Coronary artery (tissue), 2 donors: Measurements from ENCODE around the gene SYT6.

ENCODE experiments used
- DNase-seq: peaks from one replicate; pipeline ENCODE4 v3.0.0-alpha.2; 2017; ENCODE audit warnings: low spot score
- H3K27ac ChIP-seq, 2 donors: fragments of 200-600 bp; sonication (generic); one replicate each; pipeline ENCODE4 v1.5.1; 2016 to 2019
- H3K4me3 ChIP-seq: fragments of 200-600 bp; sonication (generic); 2 replicates; pipeline ENCODE4 v1.5.1; 2016; ENCODE audit warnings: mild to moderate bottlenecking, moderate library complexity
- CTCF ChIP-seq: fragments of 200-600 bp; sonication (generic); IDR thresholded peaks from one replicate; pipeline ENCODE4 v1.5.1; 2019; ENCODE audit warnings: antibody characterized with exemption

The SYT6 gene

GRCh38 chr1:114153261-114154145 lies at the start of gene SYT6:
Gene SYT6 (minus strand): TSS chr1:114153869. CDS start chr1:114153772, 97 bp downstream.
- Histone ChIP-seq H3K27ac (no peak within 1 kb of the TSS), H3K4me3 (peak within 1 kb of the TSS; percentile 64)
- no peak for TF ChIP-seq CTCF
- no peak for DNase-seq

DNA sequence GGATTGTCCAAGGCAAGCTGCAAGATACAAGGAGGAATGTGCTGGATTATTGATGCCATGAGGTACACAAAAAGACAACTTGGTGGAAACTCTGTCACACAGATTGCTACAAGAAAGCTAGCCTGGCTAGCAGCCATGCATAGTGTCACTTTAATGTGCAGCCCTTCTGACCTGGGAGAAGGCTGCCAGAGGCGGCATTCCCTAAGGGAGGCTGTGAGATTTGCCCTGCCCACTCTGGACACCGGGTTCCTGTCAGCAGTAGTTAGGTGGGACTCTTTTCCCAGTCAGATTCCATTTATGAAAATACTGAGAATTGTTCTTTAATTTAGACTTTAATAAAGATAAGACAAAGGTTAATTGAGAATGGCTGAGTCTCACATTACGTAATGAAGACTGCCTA lies 47.8 kb upstream of the SYT6 start:
- Histone ChIP-seq H3K27ac (no peak overlapping the region), H3K4me3 (no peak overlapping the region)
- TF ChIP-seq CTCF: no peak
- no peak for DNase-seq

- Histone ChIP-seq H3K27ac (no peak overlapping the region), H3K4me3 (no peak overlapping the region)
- TF ChIP-seq CTCF: no peak
Observed at GRCh38 chr1:114199017-114199594, 45.4 kb upstream of the SYT6 start.

GRCh38 chr1:114196992-114197907 lies 43.6 kb upstream of the SYT6 start:
- no peak for TF ChIP-seq CTCF
- DNase-seq: no peak
- Histone ChIP-seq H3K4me3 (no peak overlapping the region), H3K27ac (no peak overlapping the region)

More at GRCh38 chr1:114199017-114199594, 45.4 kb upstream of the SYT6 start:
- no peak for DNase-seq

DNA sequence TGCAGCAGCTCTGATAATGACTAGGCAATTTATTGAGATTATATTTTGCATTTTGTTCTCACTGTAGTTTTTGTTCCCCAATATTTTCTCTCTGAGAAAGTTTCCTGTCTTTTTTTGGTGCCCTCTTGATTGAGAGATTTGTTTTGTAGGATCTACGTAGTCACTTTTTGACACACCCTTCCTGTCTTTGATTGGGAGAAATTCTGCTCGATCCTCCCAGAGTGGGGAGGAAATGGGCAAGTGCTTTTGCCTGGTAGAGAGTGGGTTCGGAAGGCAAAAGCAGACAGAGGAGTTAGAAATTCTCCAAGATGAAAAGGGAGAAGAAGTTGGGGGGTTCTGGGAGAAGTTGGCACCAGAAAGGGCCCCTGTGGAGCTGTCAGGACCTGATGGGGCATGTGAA lies 42.1 kb upstream of the SYT6 start:
- no peak overlapping the region for H3K27ac ChIP-seq
- TF ChIP-seq CTCF: no peak
- no peak for DNase-seq
- no peak overlapping the region for H3K4me3 ChIP-seq

DNA sequence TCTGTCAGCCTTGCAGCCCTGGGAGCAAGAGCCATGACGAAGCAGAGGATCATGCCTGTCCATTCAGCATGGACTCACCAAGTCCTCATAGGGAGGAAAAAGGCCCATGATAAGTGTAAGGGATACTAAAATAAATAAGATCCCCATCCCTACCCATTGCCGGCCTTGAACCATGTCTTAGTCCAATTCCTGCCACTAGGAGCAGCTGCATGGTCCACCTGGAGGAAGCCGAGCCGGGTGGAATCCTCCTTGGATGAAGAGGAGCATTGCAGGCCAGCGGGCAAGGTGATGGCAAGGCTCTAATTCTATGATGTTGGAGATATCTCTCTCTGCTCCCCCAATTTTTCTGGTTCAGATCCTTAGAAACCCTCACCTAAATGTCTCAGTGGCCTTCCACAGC lies 38.7 kb upstream of the SYT6 start:
- TF ChIP-seq CTCF: no peak
- H3K4me3 ChIP-seq: no peak overlapping the region
- DNase-seq: no peak
- no peak overlapping the region for H3K27ac ChIP-seq
